ENCODE results near the gene SMIM12. TPM values are rescaled to one million over a fixed set of nuclear protein-coding genes. Genes with fewer than 3 reads are reported as not detected.

The SMIM12 gene
- total RNA-seq, 1 experiment from 2014 or later: 19.3 TPM

DNA sequence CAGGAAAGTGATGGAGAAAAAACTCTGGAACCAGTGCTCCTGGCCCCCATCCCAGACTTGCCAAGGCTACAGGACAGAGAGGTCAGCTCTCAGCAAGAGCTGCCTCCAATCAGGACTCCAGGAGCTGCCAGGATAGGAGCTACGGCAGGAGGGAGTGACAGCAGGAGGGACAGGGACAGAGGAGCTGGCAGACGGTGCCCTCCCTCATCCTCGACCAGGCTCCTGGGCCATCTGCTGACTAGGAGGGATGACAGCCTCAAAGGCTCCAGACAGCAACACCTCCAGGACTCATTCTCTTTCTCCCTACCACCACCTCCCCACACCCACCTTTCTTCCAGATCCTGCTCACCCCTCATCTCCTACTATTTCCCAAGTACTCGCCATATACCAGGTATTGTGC is 47.2 kb upstream of the SMIM12 start:
- H3K27ac Mint-ChIP-seq (ENCODE audit: unreplicated experiment): no peak overlapping the region
- no peak for DNase-seq
- H3K4me1 ChIP-seq: no peaks in the 10 kb centered on the region
- intact Hi-C loops (cut with micrococcal nuclease; ENCODE audit: unreplicated experiment): no loop called here
- ChIA-PET POLR2A (no interaction called here), CTCF (no interaction called here)
- no peaks in the 10 kb centered on the region for H3K9me3 Mint-ChIP-seq (ENCODE audit: unreplicated experiment)
- BruUV-seq (replicated peaks): no TSS peak
- no peaks in the 10 kb centered on the region for H3K36me3 Mint-ChIP-seq (ENCODE audit: insufficient read depth, unreplicated experiment)
- no peak for TF ChIP-seq CTCF (IDR thresholded peaks at IDR 0.05; ENCODE audit: insufficient read depth in 1 of 2, low read depth in 1 of 2, low read length in 1 of 2, severe bottlenecking in 1 of 2, unreplicated experiment in 1 of 2)
- no peaks in the 10 kb centered on the region for H3K9me3 ChIP-seq
- H3K4me3 Mint-ChIP-seq (ENCODE audit: unreplicated experiment): no peak overlapping the region
- H3K27me3 Mint-ChIP-seq (ENCODE audit: insufficient read depth, unreplicated experiment): peaks cover 14% of the 10 kb centered on the region
- H3K4me1 Mint-ChIP-seq (ENCODE audit: low read depth, unreplicated experiment): no peaks in the 10 kb centered on the region
- no peaks in the 10 kb centered on the region for H3K27me3 ChIP-seq (replicated peaks; ENCODE audit: control insufficient read depth, insufficient read depth, low read length)
- H3K36me3 ChIP-seq (ENCODE audit: control insufficient read depth, insufficient read depth, low read length): no peaks in the 10 kb centered on the region
- no peak overlapping the region for H3K4me3 ChIP-seq (ENCODE audit: low read depth, low read length)

DNA sequence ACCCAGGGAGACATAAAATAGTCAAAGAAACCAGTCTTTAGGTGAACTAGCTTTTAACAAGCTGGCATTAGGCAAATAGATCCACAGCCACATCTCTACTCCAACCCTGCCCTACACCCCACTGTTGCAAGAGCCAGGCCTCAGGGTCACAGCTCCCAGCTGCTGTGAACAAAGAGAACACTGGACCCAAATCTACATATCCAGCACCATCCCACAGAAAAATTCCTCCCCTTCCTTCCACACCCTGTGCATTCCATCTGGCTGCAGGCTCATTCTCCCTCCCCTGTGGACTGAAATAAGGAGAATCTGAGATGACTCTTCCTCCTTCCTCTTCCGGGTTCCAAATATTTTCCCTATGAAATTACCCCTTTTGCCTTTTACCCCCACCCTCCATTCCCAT is 46.7 kb upstream of the SMIM12 start:
- H3K4me3 ChIP-seq (ENCODE audit: low read depth, low read length): no peak overlapping the region
- CTCF ChIA-PET: no interaction called here
- no peaks in the 10 kb centered on the region for H3K4me1 ChIP-seq
- Mint-ChIP-seq H3K4me3 (ENCODE audit: unreplicated experiment) (no peak overlapping the region), H3K9me3 (ENCODE audit: unreplicated experiment) (no peaks in the 10 kb centered on the region), H3K27ac (ENCODE audit: unreplicated experiment) (no peak overlapping the region), H3K4me1 (ENCODE audit: low read depth, unreplicated experiment) (no peaks in the 10 kb centered on the region), H3K27me3 (ENCODE audit: insufficient read depth, unreplicated experiment) (peaks cover 17% of the 10 kb centered on the region), H3K36me3 (ENCODE audit: insufficient read depth, unreplicated experiment) (no peaks in the 10 kb centered on the region)
- H3K36me3 ChIP-seq (ENCODE audit: control insufficient read depth, insufficient read depth, low read length): no peaks in the 10 kb centered on the region
- no peaks in the 10 kb centered on the region for H3K9me3 ChIP-seq
- intact Hi-C loops (cut with micrococcal nuclease; ENCODE audit: unreplicated experiment): no loop called here
- DNase-seq: no peak
- BruUV-seq (replicated peaks): no TSS peak
- H3K27me3 ChIP-seq (replicated peaks; ENCODE audit: control insufficient read depth, insufficient read depth, low read length): no peaks in the 10 kb centered on the region
- no peak for TF ChIP-seq CTCF (IDR thresholded peaks at IDR 0.05; ENCODE audit: insufficient read depth in 1 of 2, low read depth in 1 of 2, low read length in 1 of 2, severe bottlenecking in 1 of 2, unreplicated experiment in 1 of 2)
- POLR2A ChIA-PET: no interaction called here

DNA sequence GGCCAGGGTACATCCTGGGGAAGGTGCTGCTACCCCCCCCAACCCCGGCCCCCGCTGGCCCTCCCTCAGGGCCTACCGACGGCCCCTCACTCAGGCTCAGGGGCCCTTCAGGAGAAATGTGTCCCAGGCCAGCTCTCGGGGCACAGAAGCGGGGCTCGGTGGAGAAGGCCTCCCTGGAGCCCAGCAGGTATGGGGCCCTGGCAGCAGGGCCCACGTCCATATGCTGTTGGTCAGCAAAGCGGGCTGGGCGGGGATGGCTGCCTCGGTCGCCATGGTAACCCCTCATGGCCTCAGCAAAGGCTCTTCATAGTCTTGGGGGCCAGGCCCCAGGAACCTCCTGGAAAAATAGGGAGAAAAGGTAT is 45.5 kb upstream of the SMIM12 start:
- intact Hi-C loops (cut with micrococcal nuclease; ENCODE audit: unreplicated experiment): no loop called here
- no peak for TF ChIP-seq CTCF (IDR thresholded peaks at IDR 0.05; ENCODE audit: insufficient read depth in 1 of 2, low read depth in 1 of 2, low read length in 1 of 2, severe bottlenecking in 1 of 2, unreplicated experiment in 1 of 2)

More for the DNA sequence above, 45.5 kb upstream of the SMIM12 start:
- Histone ChIP-seq H3K4me3 (ENCODE audit: low read depth, low read length) (no peak overlapping the region), H3K36me3 (ENCODE audit: control insufficient read depth, insufficient read depth, low read length) (no peaks in the 10 kb centered on the region), H3K4me1 (no peaks in the 10 kb centered on the region), H3K9me3 (no peaks in the 10 kb centered on the region), H3K27me3 (replicated peaks; ENCODE audit: control insufficient read depth, insufficient read depth, low read length) (no peaks in the 10 kb centered on the region)
- Mint-ChIP-seq H3K27ac (ENCODE audit: unreplicated experiment) (no peak overlapping the region), H3K36me3 (ENCODE audit: insufficient read depth, unreplicated experiment) (no peaks in the 10 kb centered on the region), H3K4me1 (ENCODE audit: low read depth, unreplicated experiment) (no peaks in the 10 kb centered on the region), H3K4me3 (ENCODE audit: unreplicated experiment) (no peak overlapping the region), H3K27me3 (ENCODE audit: insufficient read depth, unreplicated experiment) (peaks cover 20% of the 10 kb centered on the region), H3K9me3 (ENCODE audit: unreplicated experiment) (no peaks in the 10 kb centered on the region)
- no peak for DNase-seq
- POLR2A ChIA-PET: no interaction called here
- CTCF ChIA-PET: no interaction called here
- no TSS peak for BruUV-seq (replicated peaks)

Measured in Caco-2 (cell line).